HG03103 (cell line): ENCODE results near the gene SLC5A9.

Source experiments
- ATAC-seq: cut with Tn5 transposase; IDR thresholded peaks from one replicate; pipeline ENCODE4 v1.9.1; 2021; ENCODE audit warnings: low read depth; ENCODE audit not compliant: unreplicated experiment

The SLC5A9 gene

DNA sequence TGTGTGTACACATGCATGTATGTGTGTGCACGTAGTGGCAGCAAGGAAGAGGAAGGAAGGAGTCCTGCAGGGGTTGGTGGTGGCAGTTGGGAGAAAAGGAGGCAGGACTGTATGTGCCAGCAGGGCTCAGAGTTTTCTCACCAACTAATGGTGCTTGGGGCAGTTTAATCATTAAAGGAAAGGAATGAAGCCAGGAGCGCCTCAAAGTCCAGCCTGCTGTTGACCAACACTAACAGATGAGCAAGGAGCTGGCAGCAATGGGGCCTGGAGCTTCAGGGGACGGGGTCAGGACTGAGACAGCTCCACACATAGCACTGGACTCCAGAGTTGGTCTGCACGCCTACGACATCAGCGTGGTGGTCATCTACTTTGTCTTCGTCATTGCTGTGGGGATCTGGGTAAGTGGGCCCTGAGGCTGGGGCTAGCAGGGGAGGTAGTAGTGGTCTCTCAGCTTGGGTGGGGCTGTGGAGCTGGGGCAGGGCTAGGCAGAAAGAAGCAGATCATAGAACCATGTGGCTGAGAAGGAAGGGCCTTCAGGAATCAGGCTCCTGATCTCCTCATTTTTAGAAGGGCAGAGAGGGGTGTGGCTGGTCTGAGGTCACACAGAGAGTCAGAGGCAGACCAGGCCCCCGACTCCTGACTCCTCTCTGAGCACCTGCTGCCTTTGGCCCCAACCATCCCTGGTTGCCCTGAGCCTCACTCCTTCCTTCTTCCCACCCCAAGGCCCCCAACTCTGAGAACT lies at the start of gene SLC5A9:
Gene SLC5A9, plus strand, starts transcription at position 216 of the 742 bp plus-strand sequence. Its CDS starts 21 bp downstream, at position 237.
- ATAC-seq: no peak

DNA sequence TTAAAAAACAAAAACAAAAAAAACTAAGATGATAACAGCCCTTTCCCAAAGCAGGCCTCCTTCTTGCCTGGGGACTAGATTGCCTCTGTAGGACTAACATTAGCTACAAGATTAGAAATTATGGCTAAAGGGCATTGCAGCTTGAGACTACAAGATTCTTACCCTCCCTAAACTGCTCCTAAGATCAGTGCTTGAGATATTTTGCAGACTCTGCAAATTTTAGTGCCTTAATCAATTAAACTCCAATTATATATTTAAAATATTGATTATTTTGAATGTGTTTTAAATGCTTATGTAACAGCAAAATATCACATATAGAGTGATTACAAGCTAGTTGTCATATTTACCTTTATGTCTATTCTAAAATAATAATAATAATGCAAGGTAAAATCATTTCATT lies 47.4 kb upstream of the SLC5A9 start:
- ATAC-seq: no peak

DNA sequence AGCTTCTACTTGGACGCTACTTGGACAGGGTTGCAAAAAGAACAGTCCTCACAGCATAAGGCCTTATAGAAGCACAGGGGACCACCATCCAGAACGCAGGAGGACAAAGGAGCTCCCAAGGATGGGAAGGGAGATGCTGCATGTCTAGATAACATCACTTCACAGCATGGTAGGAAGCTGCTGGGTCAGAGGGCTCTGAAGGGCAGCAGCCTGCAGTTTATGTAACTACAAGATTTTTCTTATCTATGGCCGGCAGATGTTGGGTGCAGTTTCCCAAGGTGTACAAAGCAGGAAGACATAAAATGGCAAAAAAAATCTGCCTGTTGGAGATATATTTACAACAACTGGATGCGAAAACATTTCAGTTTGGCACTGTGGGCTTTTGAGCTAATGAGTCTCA lies 45.3 kb upstream of the SLC5A9 start:
- no peak for ATAC-seq

DNA sequence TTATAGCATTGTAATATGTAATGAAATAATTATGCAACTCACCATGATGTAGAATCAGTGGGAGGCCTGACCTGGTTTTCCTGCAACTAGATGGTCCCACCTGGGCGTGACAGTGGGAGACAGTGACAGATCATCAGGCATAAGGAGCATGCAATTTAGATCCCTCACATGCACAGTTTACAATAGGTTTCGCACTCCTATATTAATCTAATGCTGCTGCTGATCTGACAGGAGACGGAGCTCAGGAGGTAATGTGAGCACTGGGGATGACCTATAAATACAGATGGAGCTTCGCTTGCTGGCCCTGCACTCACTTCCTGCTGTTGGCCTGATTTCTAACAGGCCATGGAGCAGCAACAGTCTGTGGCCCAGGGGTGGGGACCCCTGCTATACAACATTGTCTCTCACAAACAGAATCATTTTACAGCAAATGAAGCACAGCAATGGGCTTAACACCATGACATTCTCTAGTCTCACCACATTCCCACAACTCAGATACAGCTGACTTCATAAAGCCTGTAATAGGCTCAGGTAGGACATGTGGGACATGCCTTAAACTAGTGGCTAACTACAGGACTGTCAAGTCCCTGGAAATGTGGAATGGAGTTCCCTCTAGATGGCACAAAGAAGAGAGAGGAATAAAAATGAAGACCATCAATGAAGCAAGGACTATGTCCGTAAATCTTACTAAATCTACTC lies 40.7 kb upstream of the SLC5A9 start:
- no peak for ATAC-seq

DNA sequence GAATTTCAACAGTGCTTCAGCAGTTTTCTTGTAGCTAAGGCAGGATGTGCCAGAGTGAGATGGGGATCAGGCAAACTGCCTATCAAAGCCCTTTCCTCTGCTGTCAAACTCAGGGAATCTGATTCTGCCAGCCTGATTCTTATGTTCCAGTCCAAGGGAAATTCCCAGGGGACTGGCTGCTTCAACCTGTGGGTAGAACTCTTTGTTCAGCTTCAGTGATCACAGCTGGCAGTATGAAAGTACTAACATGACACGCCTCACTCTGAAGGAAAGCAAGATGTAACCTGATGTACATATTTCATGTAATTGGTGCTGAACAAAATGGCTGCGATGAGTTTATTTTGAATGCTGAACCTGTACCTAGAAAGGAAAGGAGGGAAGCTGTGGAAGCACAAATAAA lies 40.1 kb upstream of the SLC5A9 start:
- ATAC-seq: no peak

DNA sequence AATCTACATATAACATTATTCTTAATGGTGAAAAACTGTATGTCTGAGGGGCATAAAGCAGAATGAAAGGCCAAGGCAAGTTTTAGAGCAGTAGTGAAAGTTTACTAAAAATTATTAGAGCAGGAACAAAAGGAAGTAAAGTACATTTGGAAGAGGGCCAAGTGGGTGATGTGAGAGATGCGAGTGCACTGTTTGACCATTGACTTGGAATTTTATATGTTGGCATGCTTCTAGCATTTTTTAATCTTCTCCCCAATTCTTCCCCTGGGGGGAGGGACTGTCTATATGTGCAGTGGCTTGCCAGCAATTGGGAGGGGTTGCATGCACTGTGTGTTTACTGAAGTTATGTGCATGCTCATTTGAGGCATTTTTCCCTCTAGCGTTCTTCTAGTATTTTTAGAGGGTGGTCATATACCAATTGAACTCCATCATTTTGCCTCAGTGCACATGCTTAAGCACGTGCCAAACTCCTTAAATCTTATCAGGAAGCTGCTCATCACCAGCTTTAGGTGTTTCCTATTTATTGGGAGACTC lies 36.1 kb upstream of the SLC5A9 start:
- ATAC-seq: no peak

DNA sequence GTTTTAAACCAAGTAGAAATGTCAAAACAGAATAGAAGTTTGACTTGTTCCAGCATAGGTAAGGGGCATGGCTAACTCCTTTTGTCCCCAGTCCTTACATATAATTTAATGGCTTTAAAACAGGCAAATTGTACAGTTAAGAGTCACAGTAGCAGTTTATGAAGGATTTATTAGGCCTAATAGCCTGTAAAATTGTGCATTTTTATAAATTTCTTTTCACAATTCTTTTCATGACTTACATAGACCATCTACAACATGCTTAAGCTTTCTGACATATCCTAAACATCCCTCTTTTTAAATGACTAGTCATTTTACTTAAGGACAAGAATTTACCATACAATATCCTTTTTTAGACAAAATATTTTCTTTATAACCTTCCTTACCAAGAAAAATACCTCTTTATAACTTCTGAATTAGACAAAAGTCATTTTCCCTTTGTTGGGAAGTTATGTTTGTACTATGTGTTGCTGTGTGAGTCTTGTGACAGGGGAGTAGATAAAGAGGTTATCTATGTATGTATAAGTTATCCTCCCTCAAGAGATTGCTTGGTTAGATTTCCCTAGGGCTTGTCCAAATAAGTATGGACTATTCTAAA lies 34.5 kb upstream of the SLC5A9 start:
- ATAC-seq: no peak

DNA sequence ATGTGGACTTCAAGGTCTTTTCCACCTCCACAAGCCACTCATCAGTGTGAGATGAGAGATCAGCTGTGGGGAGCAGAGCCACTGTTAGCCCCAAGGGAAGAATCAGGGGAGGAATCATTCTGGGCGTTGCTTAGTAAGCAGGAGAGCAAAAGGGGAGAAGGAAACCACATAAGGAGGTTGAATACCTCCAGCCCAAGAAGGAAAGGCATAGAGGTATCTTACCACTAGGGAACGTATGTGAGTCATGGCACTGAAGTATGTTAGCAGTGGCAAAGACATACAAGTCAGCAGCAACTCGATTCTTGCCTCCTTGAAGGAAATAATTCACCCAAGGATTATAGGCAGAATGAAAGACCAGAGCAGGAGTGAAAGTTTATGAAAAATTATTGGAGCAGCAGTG lies 31.6 kb upstream of the SLC5A9 start:
- ATAC-seq: no peak

DNA sequence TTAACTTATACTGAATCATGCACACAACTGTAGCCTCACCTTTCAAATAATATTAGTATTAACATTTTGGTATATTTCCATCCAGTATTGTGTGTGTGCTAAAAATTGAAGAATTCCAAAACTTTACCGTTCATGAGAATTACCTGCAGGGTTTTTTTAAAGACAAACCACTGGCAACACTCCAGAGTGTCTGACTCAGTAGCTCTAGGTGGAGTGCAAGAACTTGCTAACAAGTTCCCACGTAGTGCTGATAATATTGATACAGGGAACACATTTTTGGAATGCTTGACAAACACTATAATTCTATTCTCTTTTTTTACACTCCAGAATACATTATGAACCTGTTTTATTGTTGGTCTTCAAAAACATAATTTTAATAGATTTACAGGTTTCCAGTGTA lies 27.7 kb upstream of the SLC5A9 start:
- no peak for ATAC-seq

DNA sequence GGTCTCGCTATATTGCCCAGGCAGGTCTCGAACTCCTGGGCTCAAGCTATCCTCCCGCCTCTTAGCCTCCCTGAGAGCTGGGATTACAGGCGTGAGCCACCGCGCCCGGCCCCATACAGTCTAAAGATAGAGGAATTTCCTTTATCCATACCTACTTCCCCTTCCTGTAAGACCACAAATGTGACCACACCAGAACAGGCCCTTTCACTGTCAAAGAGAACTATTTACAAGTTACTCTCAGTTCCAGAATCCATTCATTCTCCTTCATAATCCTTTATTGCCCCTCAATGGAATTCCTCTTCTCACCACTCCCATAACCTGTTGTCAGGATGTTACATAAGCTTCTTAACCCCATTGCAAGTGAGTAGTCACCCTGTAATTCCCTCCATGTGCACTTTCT lies 26.3 kb upstream of the SLC5A9 start:
- ATAC-seq: no peak

DNA sequence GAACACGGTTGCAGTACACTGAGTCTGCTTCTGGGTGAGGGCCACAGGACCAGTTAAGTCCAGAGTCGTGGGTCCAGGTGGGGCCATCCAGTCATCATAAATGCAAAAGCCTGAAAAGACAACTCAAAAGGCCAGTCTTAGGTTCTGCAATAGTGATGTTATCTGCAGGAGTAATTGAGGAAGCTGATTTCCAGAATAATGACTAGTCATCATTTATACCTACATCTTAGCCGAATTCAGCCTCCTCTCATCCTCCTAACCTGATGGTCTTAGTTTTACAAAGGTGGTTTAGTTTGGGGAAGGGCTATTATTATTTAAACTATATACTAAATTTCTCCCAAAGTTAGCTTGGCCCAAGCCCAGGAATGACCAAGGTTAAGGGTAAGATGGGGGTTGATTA lies 23.5 kb upstream of the SLC5A9 start:
- ATAC-seq: no peak

DNA sequence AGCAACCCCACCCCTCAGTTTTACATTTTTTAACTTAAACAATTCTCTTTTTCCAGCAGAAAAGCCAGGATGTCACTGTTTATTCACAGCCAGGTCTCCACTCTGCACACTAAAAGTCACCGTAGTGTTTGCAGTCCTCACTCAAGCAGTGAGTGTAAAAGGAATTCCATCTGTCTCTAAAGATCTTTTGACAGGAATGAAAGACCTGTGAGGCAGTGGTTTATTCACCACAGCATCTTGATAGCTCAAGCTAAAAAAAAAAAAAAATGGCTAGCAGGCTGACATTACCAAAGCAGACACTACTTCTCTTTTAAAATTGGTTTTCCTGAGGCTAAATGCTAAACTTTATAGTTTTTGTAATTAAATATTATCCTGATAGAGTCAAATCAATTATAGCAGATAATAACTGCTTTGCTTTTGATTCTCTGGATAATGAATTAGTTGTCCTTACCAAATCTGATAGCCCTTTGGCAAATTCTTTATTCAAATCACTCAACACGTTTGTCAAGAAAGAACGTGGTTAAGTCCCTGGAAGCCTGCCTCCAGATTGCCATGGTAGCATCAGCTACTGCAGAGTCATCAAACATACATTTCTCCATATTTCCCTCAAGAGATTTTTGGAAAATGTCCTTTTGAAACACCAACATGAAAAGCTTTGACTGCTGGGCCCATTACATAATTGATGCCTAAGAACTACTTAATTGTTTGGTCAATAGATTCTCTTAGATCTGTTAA lies 22.2 kb upstream of the SLC5A9 start:
- no peak for ATAC-seq

DNA sequence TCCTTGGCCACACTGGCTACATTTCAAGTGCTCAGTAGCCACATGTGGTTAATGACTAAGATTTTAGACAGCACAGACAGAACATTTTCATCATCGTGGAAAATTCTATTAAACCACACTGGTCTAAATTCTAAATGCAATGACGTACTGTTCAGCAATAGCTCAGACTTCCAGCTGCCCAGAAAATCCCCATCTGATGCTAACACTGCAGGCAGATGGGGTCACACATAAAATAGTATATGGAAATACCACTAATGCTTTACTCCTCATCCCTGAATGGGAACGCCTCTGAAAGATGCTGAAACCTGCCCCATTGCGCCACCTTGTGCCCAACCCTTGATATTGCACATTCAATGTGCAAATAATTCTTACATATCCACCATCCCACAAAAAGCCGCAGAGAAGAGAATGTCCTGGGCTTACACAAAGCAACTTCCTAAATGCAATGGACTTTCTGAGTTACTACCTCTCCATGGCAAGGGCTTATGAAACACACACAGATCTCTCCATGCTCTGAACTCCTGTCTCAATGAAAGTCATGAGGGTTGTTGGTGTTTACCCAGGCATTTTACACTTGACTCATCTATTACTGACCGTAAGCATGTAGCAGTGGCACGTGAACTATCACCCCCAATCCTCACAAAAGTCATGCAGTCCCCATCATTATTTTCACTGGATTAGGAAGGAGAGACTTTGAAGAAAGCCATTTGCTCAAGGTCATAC lies 20.3 kb upstream of the SLC5A9 start:
- no peak for ATAC-seq

DNA sequence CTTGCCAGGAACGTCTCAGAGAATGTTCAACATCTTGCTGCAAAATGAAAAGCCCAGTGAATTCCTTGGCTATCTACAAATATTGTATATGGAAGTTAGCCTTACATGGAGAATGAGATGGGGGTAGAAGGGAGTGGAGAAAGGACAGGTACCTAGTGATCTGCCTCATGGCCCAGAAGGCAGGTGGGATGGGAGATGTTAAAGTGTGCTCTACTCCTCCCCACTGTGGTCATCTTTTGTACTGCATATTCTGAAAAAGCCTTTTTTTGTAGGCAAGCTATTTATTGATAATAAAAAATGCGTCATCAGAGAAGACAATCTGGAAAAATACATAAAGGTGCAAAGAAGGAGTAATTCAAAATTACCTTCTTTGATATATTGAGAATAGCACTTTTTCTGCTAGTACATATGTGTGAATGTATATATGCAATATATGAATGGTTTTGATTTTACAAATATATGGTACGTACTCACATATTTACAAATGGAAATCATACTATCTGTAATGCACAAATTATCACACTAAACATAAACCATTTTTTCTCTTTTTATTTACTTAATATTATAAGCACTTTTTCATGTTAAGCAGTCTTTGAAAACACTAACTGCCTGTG lies 19.1 kb upstream of the SLC5A9 start:
- ATAC-seq: peak; percentile 68

DNA sequence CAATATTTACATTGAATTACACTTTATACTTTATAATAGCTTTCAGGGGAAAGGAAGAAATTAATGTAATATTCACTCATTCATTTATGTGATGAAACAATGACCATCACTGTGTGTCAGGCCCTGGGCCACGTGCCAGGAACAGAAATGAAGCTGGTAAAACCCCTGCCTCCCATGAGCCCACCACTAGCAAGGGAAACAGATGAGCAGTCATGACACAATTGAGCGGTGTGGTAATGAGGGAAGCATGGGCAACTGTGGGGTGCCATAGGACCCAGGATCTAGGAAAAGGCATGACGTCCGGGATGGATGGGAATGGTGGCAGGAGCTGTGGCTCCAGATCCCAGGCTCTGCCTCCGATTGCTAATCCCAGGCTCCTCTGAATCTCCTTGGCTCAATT lies 17.0 kb upstream of the SLC5A9 start:
- no peak for ATAC-seq

DNA sequence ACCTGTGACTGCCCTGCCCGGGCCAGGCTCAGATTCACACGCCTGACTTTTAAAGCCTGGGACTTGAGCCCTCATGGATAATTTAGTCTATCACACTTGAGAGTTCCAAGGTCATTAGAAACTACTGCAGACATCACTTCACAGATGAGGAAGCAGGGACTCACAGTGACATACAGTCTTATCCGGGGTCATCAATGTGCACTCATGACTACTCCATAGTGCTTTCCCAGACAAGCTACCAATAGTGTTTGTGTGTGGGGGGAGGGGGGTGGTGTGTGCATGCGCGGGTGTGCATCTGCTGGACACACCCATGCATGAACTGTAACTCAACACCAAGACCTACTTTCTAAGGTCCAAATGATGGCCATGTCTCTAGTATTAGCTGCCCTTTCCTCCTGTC lies 16.1 kb upstream of the SLC5A9 start:
- no peak for ATAC-seq

DNA sequence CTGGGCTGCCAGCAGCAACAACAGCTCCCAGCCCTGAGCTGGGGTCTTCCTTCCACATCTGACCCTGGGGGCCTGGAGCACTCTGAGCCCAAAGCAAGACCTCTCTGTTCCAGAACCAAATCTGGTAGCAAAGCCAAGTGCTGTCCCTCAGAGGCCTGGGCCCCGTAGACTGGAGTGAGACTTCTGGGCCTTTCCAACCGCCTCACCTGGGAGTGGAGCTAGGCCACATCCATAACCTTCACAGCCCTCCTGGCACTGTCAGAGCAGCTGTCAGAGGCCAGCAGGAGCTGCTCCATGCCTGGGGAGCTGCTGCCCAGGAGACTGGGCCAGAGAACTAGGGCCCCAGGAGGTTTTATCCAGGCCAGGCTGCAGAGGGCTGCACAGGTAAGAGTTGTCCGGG lies 15.4 kb upstream of the SLC5A9 start:
- ATAC-seq: no peak

DNA sequence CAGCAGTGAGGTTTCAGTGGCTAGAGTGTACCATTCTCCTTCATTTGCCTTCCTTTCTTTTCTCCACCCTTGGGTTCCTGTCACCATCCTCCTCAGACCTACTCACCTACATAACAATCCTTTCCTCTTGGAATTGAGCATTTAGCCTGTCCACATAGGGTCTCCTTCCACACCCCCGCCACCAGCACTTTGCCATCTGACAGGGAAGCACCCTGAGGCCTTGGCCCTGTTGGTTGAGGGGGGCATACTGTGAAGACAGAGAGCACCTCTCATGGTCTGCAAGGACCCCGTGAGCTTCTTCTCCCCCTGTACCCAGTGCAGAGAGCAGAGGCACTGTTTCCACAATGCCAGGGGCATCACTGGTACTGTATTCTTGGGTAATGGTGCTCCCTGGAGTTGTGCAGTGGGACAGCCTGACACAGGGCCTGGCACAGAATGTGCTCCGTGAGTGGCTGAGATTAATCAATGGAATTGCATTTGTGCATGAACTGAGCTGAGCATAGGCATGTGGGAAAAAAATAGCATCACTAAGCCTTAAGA lies 14.9 kb upstream of the SLC5A9 start:
- ATAC-seq: no peak

DNA sequence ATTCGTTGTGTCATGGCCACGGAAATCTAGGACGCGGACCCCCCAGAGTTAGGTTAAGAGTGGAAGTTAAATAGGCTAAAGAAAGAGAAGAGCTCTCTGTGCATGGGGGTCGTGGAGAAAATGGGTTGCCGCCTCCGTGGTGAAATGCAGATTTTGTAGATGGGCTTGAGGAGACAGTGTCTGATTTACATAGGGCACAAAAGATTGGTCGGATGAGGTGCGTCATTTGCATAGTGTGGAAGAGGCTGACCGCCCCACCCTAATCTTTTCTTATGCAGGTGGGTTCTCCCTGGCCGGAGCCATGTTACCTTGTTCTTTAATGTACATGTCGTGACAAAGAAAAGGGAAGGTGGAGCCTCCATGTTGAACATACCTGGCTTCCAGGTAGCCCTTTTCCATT lies 14.3 kb upstream of the SLC5A9 start:
- ATAC-seq: no peak

DNA sequence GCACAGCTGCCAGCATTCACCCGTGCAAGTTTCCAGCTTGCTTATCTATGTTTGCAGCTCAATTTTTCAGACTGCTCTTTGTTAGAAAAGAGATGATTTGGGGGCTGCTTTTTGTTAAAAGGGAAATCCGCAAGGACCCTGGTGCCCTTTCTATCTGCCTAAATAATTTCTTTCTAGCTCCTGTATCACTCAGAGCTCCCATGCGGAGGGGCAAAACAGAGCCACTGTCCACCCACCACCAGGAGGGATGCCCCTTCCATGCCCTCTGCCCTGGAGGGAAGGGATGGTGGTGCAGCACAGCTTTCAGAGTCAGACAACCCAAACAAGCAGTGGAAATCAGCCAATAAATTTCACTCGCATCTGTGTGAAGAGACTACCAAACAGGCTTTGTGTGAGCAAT lies 13.9 kb upstream of the SLC5A9 start:
- no peak for ATAC-seq
